Middle frontal gyrus (tissue), 1 donor: Measurements from ENCODE around the gene MAGEL2.
A peak's percentile ranks its signal among the peaks of the same experiment; 100 is the strongest.

Source experiments
- DNase-seq: peaks from one replicate; pipeline ENCODE4 v3.0.0-alpha.2; 2015; ENCODE audit warnings: low spot score; ENCODE audit errors: extremely low spot score

MAGEL2 gene

GRCh38 chr15:23647421-23648370 is at the start of gene MAGEL2:
Gene MAGEL2, minus strand, starts transcription at chr15:23647867. Its CDS starts 125 bp downstream, at chr15:23647742.
- no peak for DNase-seq

GRCh38 chr15:23695282-23695681 is 47.6 kb upstream of the MAGEL2 start:
- DNase-seq, result no peak

- DNase-seq, result no peak
These were observed 46.9 kb upstream of the MAGEL2 start for GRCh38 chr15:23694592-23694991.

- peak; percentile 32 for DNase-seq
These were observed 42.8 kb upstream of the MAGEL2 start for GRCh38 chr15:23690450-23690852.

- DNase-seq, result no peak
These were observed 42.3 kb upstream of the MAGEL2 start for GRCh38 chr15:23690015-23690414.

GRCh38 chr15:23687143-23687470 is 39.4 kb upstream of the MAGEL2 start, which contains the start of gene NDN:
Gene NDN, minus strand, starts transcription at chr15:23687305. Its CDS starts 88 bp downstream, at chr15:23687217.
- no peak for DNase-seq

GRCh38 chr15:23686466-23687142 is 38.9 kb upstream of the MAGEL2 start:
- DNase-seq, result no peak

GRCh38 chr15:23671481-23671880 is 23.8 kb upstream of the MAGEL2 start:
- DNase-seq, result no peak

- DNase-seq, result no peak
These were observed 23.3 kb upstream of the MAGEL2 start for GRCh38 chr15:23670970-23671369.

- no peak for DNase-seq
These were observed 15.6 kb upstream of the MAGEL2 start for GRCh38 chr15:23663232-23663631.

GRCh38 chr15:23648920-23649515 is 1.4 kb upstream of the MAGEL2 start:
- no peak for DNase-seq

GRCh38 chr15:23647001-23647295 is 719 bp downstream of the MAGEL2 start:
- DNase-seq, result no peak

GRCh38 chr15:23646165-23647000 is 1.3 kb downstream of the MAGEL2 start:
- DNase-seq, result no peak

GRCh38 chr15:23645371-23646164 is 2.1 kb downstream of the MAGEL2 start:
- DNase-seq, result no peak

- DNase-seq, result no peak
These were observed 2.8 kb downstream of the MAGEL2 start for GRCh38 chr15:23644829-23645228.

GRCh38 chr15:23642413-23643044 is 5.1 kb downstream of the MAGEL2 start:
- DNase-seq, result peak; percentile 46

GRCh38 chr15:23634181-23634580 is 13.5 kb downstream of the MAGEL2 start:
- no peak for DNase-seq

- no peak for DNase-seq
These were observed 18.3 kb downstream of the MAGEL2 start for GRCh38 chr15:23629234-23629805.

- DNase-seq, result no peak
These were observed 18.9 kb downstream of the MAGEL2 start for GRCh38 chr15:23628612-23629233.
